CD14-positive monocyte (primary cell): Measurements from ENCODE around the gene ARPC2. TPM values are rescaled to one million over a fixed set of nuclear protein-coding genes. Genes with fewer than 3 reads are reported as not detected.

Experiments
- DNase-seq, 3 donors: peaks; one replicate each; pipeline ENCODE4 v3.0.0-alpha.2; 2011 to 2022
- H2AFZ ChIP-seq: 2 replicates; pipeline ENCODE4 v1.6.0; 2012; ENCODE audit warnings: mild to moderate bottlenecking, low read depth, low read length, inconsistent platforms; ENCODE audit not compliant: insufficient read depth, poor library complexity, severe bottlenecking
- H3K27ac ChIP-seq, 2 donors: 1 replicate in 1 of 2; 2 replicates in 1 of 2; pipeline ENCODE4 v1.5.1; 2012 to 2013; ENCODE audit warnings: low read length in 2 of 2, control low read depth in 1 of 2, inconsistent platforms in 1 of 2, low read depth in 1 of 2, mild to moderate bottlenecking in 1 of 2
- H3K27me3 ChIP-seq, 2 donors: one replicate each; pipeline versions ENCODE4 v1.6.0 to v1.6.1; 2011 to 2013; ENCODE audit warnings: low read length in 2 of 2; ENCODE audit not compliant: control insufficient read depth in 2 of 2, insufficient read depth in 2 of 2
- H3K36me3 ChIP-seq, 2 donors: replicated peaks in 1 of 2; 1 replicate in 1 of 2; 2 replicates in 1 of 2; pipeline versions ENCODE4 v1.5.1 to v1.6.1; 2012 to 2013; ENCODE audit warnings: low read length in 2 of 2, control low read depth in 1 of 2, inconsistent platforms in 1 of 2, mild to moderate bottlenecking in 1 of 2; ENCODE audit not compliant: insufficient read depth in 2 of 2, control insufficient read depth in 1 of 2
- H3K4me1 ChIP-seq, 2 donors: 1 replicate in 1 of 2; 2 replicates in 1 of 2; pipeline versions ENCODE4 v1.5.1 to v1.6.1; 2012 to 2013; ENCODE audit warnings: low read length in 2 of 2, control low read depth in 1 of 2, inconsistent platforms in 1 of 2, mild to moderate bottlenecking in 1 of 2, moderate library complexity in 1 of 2; ENCODE audit not compliant: insufficient read depth in 2 of 2, control insufficient read depth in 1 of 2
- H3K4me2 ChIP-seq: replicated peaks from 2 replicates; pipeline ENCODE3; 2012; ENCODE audit warnings: low read length, moderate library complexity, mild to moderate bottlenecking; ENCODE audit not compliant: poor library complexity, severe bottlenecking; ENCODE audit errors: extremely low read depth
- H3K4me3 ChIP-seq, 3 experiments: fragments of 200-600 bp in 1 of 3; sonication (generic) in 1 of 3; replicated peaks in 1 of 3; 1 replicate in 2 of 3; 2 replicates in 1 of 3; pipeline ENCODE4 v1.5.1; 2011 to 2013; ENCODE audit warnings: low read length in 3 of 3, mild to moderate bottlenecking in 3 of 3, control low read depth in 2 of 3, low read depth in 2 of 3, inconsistent platforms in 1 of 3, moderate library complexity in 1 of 3
- H3K79me2 ChIP-seq: 2 replicates; pipeline ENCODE4 v1.6.0; 2012; ENCODE audit warnings: mild to moderate bottlenecking, control low read depth, inconsistent platforms, low read length, moderate library complexity; ENCODE audit not compliant: insufficient read depth
- H3K9ac ChIP-seq: 2 replicates; pipeline ENCODE4 v1.6.0; 2017; ENCODE audit warnings: low read length, mild to moderate bottlenecking; ENCODE audit not compliant: insufficient read depth, poor library complexity, severe bottlenecking
- H3K9me3 ChIP-seq, 2 donors: replicated peaks in 1 of 2; 1 replicate in 1 of 2; 2 replicates in 1 of 2; pipeline versions ENCODE4 v1.5.1 to v1.6.1; 2012 to 2013; ENCODE audit warnings: low read length in 2 of 2, control low read depth in 1 of 2; ENCODE audit not compliant: control insufficient read depth in 1 of 2, insufficient read depth in 1 of 2
- H4K20me1 ChIP-seq: 2 replicates; pipeline ENCODE4 v1.6.0; 2012; ENCODE audit warnings: mild to moderate bottlenecking, low read length, control low read depth, moderate library complexity; ENCODE audit not compliant: insufficient read depth
- H3K27ac Mint-ChIP-seq, 7 donors: one replicate each; pipeline ENCODE4 v1.8.0; 2020; ENCODE audit warnings: mild to moderate bottlenecking in 7 of 7, mixed read lengths in 7 of 7, moderate library complexity in 6 of 7, inconsistent platforms in 2 of 7
- H3K27me3 Mint-ChIP-seq, 3 donors: one replicate each; pipeline ENCODE4 v1.8.0; 2021 to 2022; ENCODE audit warnings: low read depth in 3 of 3, mild to moderate bottlenecking in 3 of 3, mixed read lengths in 3 of 3, moderate library complexity in 3 of 3, inconsistent platforms in 1 of 3
- H3K36me3 Mint-ChIP-seq, 2 donors: one replicate each; pipeline ENCODE4 v1.8.0; 2020; ENCODE audit warnings: mixed read lengths in 2 of 2, inconsistent platforms in 1 of 2, mild to moderate bottlenecking in 1 of 2
- H3K4me1 Mint-ChIP-seq: one replicate; pipeline ENCODE4 v1.8.0; 2020; ENCODE audit warnings: mild to moderate bottlenecking, mixed read lengths
- H3K4me3 Mint-ChIP-seq, 2 donors: one replicate each; pipeline ENCODE4 v1.8.0; 2020; ENCODE audit warnings: mild to moderate bottlenecking in 2 of 2, mixed read lengths in 2 of 2, moderate library complexity in 1 of 2
- H3K9me3 Mint-ChIP-seq, 7 donors: one replicate each; pipeline ENCODE4 v1.8.0; 2020 to 2022; ENCODE audit warnings: mixed read lengths in 7 of 7, mild to moderate bottlenecking in 6 of 7, moderate library complexity in 6 of 7, inconsistent platforms in 2 of 7
- CTCF ChIP-seq: fragments of 200-600 bp; IDR thresholded peaks from one replicate; pipeline ENCODE4 v1.8.0; 2022; ENCODE audit warnings: antibody characterized with exemption, mild to moderate bottlenecking
- WGBS: methylation state at CpG from one replicate; pipeline ENCODE4 v1.1.5; 2013; ENCODE audit warnings: missing lambda C conversion rate; ENCODE audit not compliant: insufficient coverage; 5-methylcytosine and 5-hydroxymethylcytosine counted together
- intact Hi-C, 2 donors: fragments of 100-400 bp; cut with micrococcal nuclease; formaldehyde crosslinking; loops; one replicate each; pipeline versions ENCODE4 v1.15.0 to v1.15.1; 2023
- polyA plus RNA-seq, 3 donors: library from polyadenylated mRNA; depleted of rRNA in 1 of 3; unstranded in 2 of 3; stranded (reverse) in 1 of 3; fragments of 300-500 nt in 2 of 3; fragments of >200 nt in 1 of 3; fragmentation: Illumina TruSeq in 2 of 3; gene quantifications; 1 replicate in 2 of 3; 2 replicates in 1 of 3; pipeline ENCODE4 v1.2.3, GENCODE V29; 2012 to 2021

ARPC2 gene
- polyA plus RNA-seq, 3 donors = 640 to 1,227 (median 1,162) TPM

GRCh38 chr2:218186355-218186766 is 30.6 kb upstream of the ARPC2 start:
- Mint-ChIP-seq H3K9me3 (peaks cover 0 to 4% (median 0%) of the 10 kb centered on the region in 7 donors), H3K4me3 (peak overlapping the region in 1 of 2 donors; percentile 26), H3K36me3 (no peaks in the 10 kb centered on the region), H3K4me1 (peaks cover 6% of the 10 kb centered on the region), H3K27me3 (peaks cover 0 to 5% (median 3%) of the 10 kb centered on the region in 3 donors), H3K27ac (peak overlapping the region in 2 of 7 donors; percentile 5 to 50)
- Histone ChIP-seq H3K27ac (no peak overlapping the region), H3K9ac (no peak overlapping the region), H3K27me3 (no peaks in the 10 kb centered on the region), H3K9me3 (no peaks in the 10 kb centered on the region), H3K36me3 (no peaks in the 10 kb centered on the region), H4K20me1 (no peaks in the 10 kb centered on the region), H3K4me1 (peaks cover 6 to 10% of the 10 kb centered on the region in 2 donors), H3K79me2 (no peaks in the 10 kb centered on the region), H2AFZ (peak overlapping the region; percentile 55), H3K4me2 (no peak overlapping the region), H3K4me3 (no peak overlapping the region)
- intact Hi-C loops = loop anchor here (5.0 to 10.0 kb wide), 3 partner anchors 46 to 288 kb away; no protein-coding TSS in a partner anchor
- 41% methylated on average over 6 of the region's 8 CpGs for WGBS
- DNase-seq = peak; percentile 61 to 77 (median 75)
- peak; percentile 89 for TF ChIP-seq CTCF

GRCh38 chr2:218186876-218187275 is 30.1 kb upstream of the ARPC2 start:
- Histone ChIP-seq H3K4me1 (peaks cover 7 to 10% of the 10 kb centered on the region in 2 donors), H3K79me2 (no peaks in the 10 kb centered on the region), H3K4me2 (no peak overlapping the region), H3K27me3 (no peaks in the 10 kb centered on the region), H3K36me3 (no peaks in the 10 kb centered on the region), H3K9ac (no peak overlapping the region), H4K20me1 (no peaks in the 10 kb centered on the region), H3K27ac (no peak overlapping the region), H3K4me3 (no peak overlapping the region), H3K9me3 (no peaks in the 10 kb centered on the region), H2AFZ (peak overlapping the region; percentile 55)
- intact Hi-C loops = loop anchor here (5.0 to 10.0 kb wide), 3 partner anchors 45 to 288 kb away; no protein-coding TSS in a partner anchor
- peak overlapping the region in 1 of 2 donors; percentile 26 for H3K4me3 Mint-ChIP-seq
- H3K36me3 Mint-ChIP-seq = no peaks in the 10 kb centered on the region
- H3K27ac Mint-ChIP-seq = no peak overlapping the region
- H3K27me3 Mint-ChIP-seq = peaks cover 0 to 5% (median 3%) of the 10 kb centered on the region in 3 donors
- TF ChIP-seq CTCF = no peak
- DNase-seq = no peak
- H3K9me3 Mint-ChIP-seq = peaks cover 0 to 4% (median 0%) of the 10 kb centered on the region in 7 donors
- peaks cover 8% of the 10 kb centered on the region for H3K4me1 Mint-ChIP-seq
- WGBS = 83% methylated on average over 1 of the region's 1 CpG
